A673 (cell line): Measurements from ENCODE around the gene LTB4R. TPM values are rescaled to one million over a fixed set of nuclear protein-coding genes. Genes with fewer than 3 reads are reported as not detected.

Source experiments
- BruUV-seq: library from RNA; stranded (reverse); fragments of 400-500 nt; replicated peaks from 2 replicates; lab custom pipeline; 2021; lab: Mats Ljungman, UMichigan
- CTCF ChIA-PET: fragments of 300-600 bp; sonication (Branson Sonifier 250); formaldehyde crosslinking; loops from one replicate; lab custom pipeline; 2022; ENCODE audit warnings: antibody characterized with exemption; lab: Charles Lee
- POLR2A ChIA-PET: fragments of 300-600 bp; sonication (Branson Sonifier 250); formaldehyde crosslinking; loops from one replicate; lab custom pipeline; 2022; ENCODE audit warnings: antibody characterized with exemption; ENCODE audit not compliant: low non-redundant PET; lab: Charles Lee
- DNase-seq: peaks from one replicate; pipeline ENCODE4 v3.0.0-alpha.2; 2015; ENCODE audit warnings: low spot score
- H3K27ac ChIP-seq: fragments of 200-600 bp; sonication (generic); 2 replicates; pipeline ENCODE4 v1.5.1; 2016; ENCODE audit warnings: mixed run types, low read depth, mild to moderate bottlenecking, mixed read lengths, antibody characterized with exemption, low read length; ENCODE audit not compliant: poor library complexity, severe bottlenecking
- H3K27me3 ChIP-seq: fragments of 200-600 bp; sonication (generic); replicated peaks from 2 replicates; pipeline ENCODE4 v1.6.1; 2017; ENCODE audit warnings: mixed run types, low read depth, mild to moderate bottlenecking, mixed read lengths, antibody characterized with exemption, low read length; ENCODE audit not compliant: insufficient read depth, poor library complexity
- H3K36me3 ChIP-seq: fragments of 200-600 bp; sonication (generic); 2 replicates; pipeline ENCODE4 v1.6.1; 2016; ENCODE audit warnings: mixed run types, mild to moderate bottlenecking, mixed read lengths, antibody characterized with exemption, low read length; ENCODE audit not compliant: insufficient read depth, poor library complexity, severe bottlenecking
- H3K4me1 ChIP-seq: fragments of 200-600 bp; sonication (generic); 2 replicates; pipeline ENCODE4 v1.6.1; 2017; ENCODE audit warnings: mixed run types, mild to moderate bottlenecking, mixed read lengths, antibody characterized with exemption, low read length; ENCODE audit not compliant: insufficient read depth, poor library complexity, severe bottlenecking
- H3K4me3 ChIP-seq: fragments of 200-600 bp; sonication (generic); 2 replicates; pipeline ENCODE4 v1.5.1; 2016; ENCODE audit warnings: low read depth, mixed run types, mild to moderate bottlenecking, mixed read lengths, low read length; ENCODE audit not compliant: poor library complexity, severe bottlenecking
- H3K9me3 ChIP-seq: fragments of 200-600 bp; sonication (generic); 2 replicates; pipeline ENCODE4 v1.6.1; 2016; ENCODE audit warnings: mixed run types, low read depth, mild to moderate bottlenecking, mixed read lengths, antibody characterized with exemption, low read length; ENCODE audit not compliant: poor library complexity, severe bottlenecking
- EZH2 ChIP-seq: fragments of 200-600 bp; sonication (generic); IDR thresholded peaks from 2 replicates; pipeline ENCODE4 v1.6.1; 2017; ENCODE audit warnings: borderline replicate concordance, low read depth, mild to moderate bottlenecking, mixed read lengths, antibody characterized with exemption, low read length; ENCODE audit not compliant: poor library complexity, severe bottlenecking
- intact Hi-C: fragments of 100-400 bp; cut with micrococcal nuclease; formaldehyde crosslinking; loops from one replicate; pipeline ENCODE4 v1.10.0; 2022; ENCODE audit not compliant: unreplicated experiment
- total RNA-seq: library from RNA; stranded (reverse); gene quantifications from 2 replicates; pipeline ENCODE4 v1.2.3, GENCODE V29; 2021
- TF ChIP-seq, protein P1 (sequence below): fragments of 300-800, 200-600 bp; sonication (generic); conservative IDR thresholded peaks from 2 replicates; pipeline ENCODE4 v1.5.1; 2017; ENCODE audit warnings: low read depth, mild to moderate bottlenecking, antibody characterized with exemption, low read length, moderate library complexity, mixed read lengths

LTB4R gene
- total RNA-seq, 1 experiment from 2014 or later, result 6.6 TPM

DNA sequence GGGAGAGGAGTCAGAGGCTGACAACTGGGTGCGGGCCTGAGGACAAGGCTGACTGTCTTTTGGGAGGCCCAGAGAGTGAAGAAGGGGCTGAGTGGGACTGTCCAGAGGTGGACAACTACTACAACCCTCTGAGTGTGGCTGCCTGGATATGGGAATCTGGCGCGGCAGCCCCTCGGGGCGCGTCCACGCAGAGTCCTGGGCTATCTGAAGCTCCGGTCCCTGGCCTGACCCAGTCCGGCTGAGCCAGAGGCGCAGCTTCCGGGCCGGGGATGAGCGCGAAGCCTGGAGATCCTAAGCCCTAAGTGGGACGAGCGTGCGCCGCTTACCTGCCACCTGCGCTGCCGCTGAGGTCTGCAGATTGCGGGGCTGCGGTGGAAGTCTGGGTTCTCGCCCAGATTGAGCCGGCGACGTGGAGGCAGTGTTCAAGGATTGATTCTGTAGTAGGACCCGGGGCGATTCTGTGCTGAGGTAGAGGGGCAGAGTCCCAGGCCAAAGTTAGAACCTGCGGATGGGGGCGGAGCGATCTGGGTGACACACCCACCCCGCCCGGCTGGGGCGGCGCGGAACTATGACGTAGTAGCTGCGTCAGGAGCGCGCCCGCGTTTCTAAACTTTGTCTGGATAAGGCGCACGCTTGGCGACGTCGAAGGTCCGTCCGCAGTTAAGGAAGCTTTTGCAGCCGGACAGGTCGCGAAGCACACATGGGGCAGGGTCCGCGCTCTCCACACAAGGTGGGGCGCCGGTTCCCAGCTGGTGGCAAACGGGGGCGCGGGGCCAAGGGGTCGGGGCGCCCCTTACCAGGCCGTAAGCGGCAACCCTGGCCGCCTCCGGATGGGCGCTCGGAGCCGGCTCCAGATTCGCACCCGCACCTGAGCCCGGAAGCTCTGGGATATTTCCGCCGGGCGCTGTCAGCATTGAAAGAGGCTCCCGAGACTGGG, 11.8 kb upstream of the LTB4R start, which contains the start of the genes DHRS1 and NOP9:
TSS of gene DHRS1 (minus strand) at position 526 of the 937 bp plus-strand sequence. CDS start 674 bp downstream, outside the sequence.
TSS of gene NOP9 (plus strand) at position 596 of the 937 bp plus-strand sequence. CDS start at position 701, 105 bp downstream.
- H3K27me3 ChIP-seq, result no peaks in the 10 kb centered on the region
- ChIA-PET POLR2A (interaction anchor here (0.5 to 1.1 kb wide), 3 partner anchors 10 to 313 kb away, joined by 4 read pairs; partner anchors contain the start of gene LTB4R2), CTCF (interaction anchor here (0.8 to 1.7 kb wide), 3 partner anchors 9 to 57 kb away, joined by 3 to 9 read pairs (median 7); partner anchors contain the start of gene TINF2)
- TSS peak; percentile 64 for BruUV-seq
- peak within 1 kb of the TSS; percentile 82 for H3K27ac ChIP-seq
- DNase-seq, result peak; percentile 90
- H3K4me3 ChIP-seq, result peak within 1 kb of the TSS; percentile 92
- TF ChIP-seq, protein P1, sequence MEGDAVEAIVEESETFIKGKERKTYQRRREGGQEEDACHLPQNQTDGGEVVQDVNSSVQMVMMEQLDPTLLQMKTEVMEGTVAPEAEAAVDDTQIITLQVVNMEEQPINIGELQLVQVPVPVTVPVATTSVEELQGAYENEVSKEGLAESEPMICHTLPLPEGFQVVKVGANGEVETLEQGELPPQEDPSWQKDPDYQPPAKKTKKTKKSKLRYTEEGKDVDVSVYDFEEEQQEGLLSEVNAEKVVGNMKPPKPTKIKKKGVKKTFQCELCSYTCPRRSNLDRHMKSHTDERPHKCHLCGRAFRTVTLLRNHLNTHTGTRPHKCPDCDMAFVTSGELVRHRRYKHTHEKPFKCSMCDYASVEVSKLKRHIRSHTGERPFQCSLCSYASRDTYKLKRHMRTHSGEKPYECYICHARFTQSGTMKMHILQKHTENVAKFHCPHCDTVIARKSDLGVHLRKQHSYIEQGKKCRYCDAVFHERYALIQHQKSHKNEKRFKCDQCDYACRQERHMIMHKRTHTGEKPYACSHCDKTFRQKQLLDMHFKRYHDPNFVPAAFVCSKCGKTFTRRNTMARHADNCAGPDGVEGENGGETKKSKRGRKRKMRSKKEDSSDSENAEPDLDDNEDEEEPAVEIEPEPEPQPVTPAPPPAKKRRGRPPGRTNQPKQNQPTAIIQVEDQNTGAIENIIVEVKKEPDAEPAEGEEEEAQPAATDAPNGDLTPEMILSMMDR, result no peak
- TF ChIP-seq EZH2, result no peak
- H3K36me3 ChIP-seq, result peaks cover 29% of the 10 kb centered on the region
- intact Hi-C loops, result loop anchor here (5.0 kb wide), 1 partner anchor 242 kb away; no protein-coding TSS in a partner anchor
- no peaks in the 10 kb centered on the region for H3K4me1 ChIP-seq
- no peaks in the 10 kb centered on the region for H3K9me3 ChIP-seq

DNA sequence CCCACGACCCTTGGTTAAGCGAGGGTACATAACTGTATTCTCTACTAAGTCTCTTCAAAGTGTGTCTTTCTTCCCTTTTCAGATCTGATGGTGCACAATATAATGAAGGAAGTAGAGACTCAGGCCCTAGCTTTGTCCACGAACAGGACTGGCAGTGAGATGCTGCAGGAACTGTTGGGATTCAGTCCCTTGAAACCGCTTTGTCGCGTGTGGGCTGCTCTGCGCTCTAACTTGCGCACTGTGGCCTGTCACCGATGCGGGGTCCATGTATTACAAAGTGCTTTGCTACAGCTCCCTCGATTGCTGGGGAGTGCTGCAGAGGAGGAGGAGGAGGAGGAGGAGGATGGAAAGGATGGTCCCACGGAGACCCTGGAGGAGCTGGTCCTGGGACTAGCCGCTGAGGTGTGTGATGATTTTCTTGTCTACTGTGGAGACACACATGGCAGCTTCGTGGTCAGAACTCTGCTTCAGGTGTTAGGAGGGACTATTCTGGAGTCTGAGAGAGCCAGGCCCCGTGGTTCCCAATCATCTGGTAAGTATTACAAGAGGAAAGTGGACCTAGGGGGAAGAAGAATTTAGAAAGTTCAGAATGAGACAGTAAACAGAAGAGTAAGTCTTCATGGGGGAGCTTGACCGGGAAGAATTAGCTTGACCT, 10.8 kb upstream of the LTB4R start:
- TF ChIP-seq EZH2, result no peak
- Histone ChIP-seq H3K4me1 (no peaks in the 10 kb centered on the region), H3K36me3 (peaks cover 38% of the 10 kb centered on the region), H3K27me3 (no peaks in the 10 kb centered on the region), H3K4me3 (peak overlapping the region; percentile 92), H3K9me3 (no peaks in the 10 kb centered on the region), H3K27ac (peak overlapping the region; percentile 82)
- CTCF ChIA-PET, result interaction anchor here (0.8 to 1.7 kb wide), 2 partner anchors 8 to 17 kb away, joined by 3 to 7 read pairs; no protein-coding TSS in a partner anchor
- BruUV-seq, result no TSS peak
- POLR2A ChIA-PET, result interaction anchor here (0.5 to 1.1 kb wide), 3 partner anchors 9 to 314 kb away, joined by 4 read pairs; partner anchors contain the start of gene LTB4R2
- DNase-seq, result no peak
- intact Hi-C loops, result no loop called here

DNA sequence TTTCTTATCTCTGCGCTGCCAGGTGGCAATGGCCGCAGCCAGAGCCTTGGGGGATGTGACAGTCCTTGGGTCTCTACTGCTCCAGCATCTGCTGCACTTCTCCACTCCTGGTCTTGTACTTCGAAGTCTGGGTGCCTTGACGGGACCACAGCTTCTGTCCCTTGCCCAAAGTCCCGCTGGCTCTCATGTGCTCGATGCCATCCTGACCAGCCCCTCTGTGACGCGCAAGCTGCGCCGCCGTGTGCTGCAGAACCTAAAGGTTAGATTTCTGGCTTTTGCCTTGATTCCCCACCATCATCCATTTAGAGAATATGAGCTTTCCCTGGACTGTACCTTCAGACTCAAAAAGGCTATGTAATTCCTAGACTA, 7.3 kb upstream of the LTB4R start:
- intact Hi-C loops, result no loop called here
- H3K9me3 ChIP-seq, result no peaks in the 10 kb centered on the region
- DNase-seq, result no peak
- TF ChIP-seq, protein P1, result no peak
- no peak for TF ChIP-seq EZH2
- H3K27me3 ChIP-seq, result no peaks in the 10 kb centered on the region
- H3K27ac ChIP-seq, result no peak overlapping the region
- H3K36me3 ChIP-seq, result peaks cover 46% of the 10 kb centered on the region
- no TSS peak for BruUV-seq
- no peak overlapping the region for H3K4me3 ChIP-seq
- POLR2A ChIA-PET, result no interaction called here
- no peaks in the 10 kb centered on the region for H3K4me1 ChIP-seq
- CTCF ChIA-PET, result no interaction called here
